T-helper 1 cell (primary cell): ENCODE results near the gene BMP5.

Experiments
- DNase-seq, 5 donors: peaks; one replicate each; pipeline ENCODE4 v3.0.0-alpha.2; 2012 to 2020

Gene BMP5

GRCh38 chr6:55811074-55811473 lies 64.3 kb downstream of the BMP5 start:
- DNase-seq = no peak

DNA sequence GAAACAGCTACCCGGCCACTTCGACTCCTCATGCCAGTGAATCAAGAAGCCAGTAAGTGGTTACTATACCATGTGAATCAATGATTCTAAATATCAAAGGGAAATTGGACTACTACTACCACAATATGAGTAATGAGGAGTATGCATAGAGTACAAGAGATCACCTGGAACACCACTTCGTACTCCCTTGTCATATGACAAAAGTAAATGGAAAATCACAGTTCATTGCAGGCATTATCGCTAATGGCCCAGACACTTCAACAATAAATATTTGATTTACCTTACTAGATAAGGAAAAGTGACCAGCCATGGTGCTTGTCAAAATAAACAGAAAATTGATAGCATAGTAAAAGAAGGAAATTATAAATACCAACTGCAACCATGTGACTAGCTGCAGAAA lies 73.1 kb downstream of the BMP5 start:
- no peak for DNase-seq

DNA sequence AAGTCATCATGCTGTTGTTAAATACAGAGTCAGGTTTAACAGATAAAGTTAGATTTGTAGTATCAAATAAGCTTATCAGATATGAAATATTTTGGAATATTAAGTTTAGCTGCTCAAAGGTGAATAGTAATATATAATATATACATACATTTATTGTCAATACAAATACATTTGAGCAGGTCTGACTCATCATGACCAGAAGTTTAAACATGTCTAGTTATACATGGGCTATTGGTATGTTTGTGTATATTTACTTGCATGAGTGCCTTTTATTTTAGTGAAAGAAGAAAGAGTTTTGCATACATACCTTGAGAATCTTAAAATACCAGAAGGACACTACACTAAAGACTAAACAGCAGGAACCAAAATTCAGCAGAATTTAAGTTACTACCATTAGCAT lies 76.8 kb downstream of the BMP5 start:
- no peak for DNase-seq

GRCh38 chr6:55794136-55794812 lies 81.1 kb downstream of the BMP5 start:
- DNase-seq = no peak

GRCh38 chr6:55785273-55785672 lies 90.1 kb downstream of the BMP5 start:
- DNase-seq = no peak

DNA sequence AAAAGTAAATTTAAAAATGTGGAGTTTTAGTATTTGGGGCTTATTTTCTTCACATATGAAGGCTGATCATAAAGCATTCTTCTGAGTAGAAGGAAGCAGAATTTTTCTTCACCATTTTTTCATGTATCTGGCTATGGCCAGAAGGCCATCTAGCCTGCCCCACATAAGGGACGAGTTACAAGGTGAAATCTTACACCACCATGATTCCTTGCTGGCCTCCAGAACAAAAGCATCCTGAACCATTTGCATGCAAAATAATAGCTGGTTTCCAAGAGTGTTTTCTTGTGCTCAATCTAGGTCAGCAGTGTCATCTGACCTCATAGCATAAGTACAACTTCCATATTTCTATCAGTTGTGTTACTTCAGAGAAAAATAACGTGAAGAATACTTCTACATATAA lies 93.1 kb downstream of the BMP5 start:
- DNase-seq = no peak

DNA sequence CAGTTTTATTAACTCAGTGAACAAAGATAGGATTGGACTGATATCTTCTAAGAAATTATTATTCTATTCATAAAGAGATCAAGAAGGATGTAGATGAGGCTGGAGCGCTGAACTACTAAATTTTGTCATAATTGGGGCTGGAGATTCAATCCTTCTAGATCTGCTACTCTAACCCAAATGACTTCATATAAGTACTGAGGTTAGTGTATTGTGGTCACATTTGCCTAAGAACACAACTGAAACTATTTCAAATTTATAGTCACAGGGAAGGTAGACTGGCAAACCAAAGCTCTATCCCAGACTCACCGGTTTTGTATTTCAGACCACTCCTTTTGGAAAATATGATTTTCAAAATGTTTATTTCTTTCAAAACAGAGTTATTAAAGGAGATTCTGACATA lies 96.7 kb downstream of the BMP5 start:
- no peak for DNase-seq

GRCh38 chr6:55777469-55777868 lies 97.9 kb downstream of the BMP5 start:
- DNase-seq = no peak

DNA sequence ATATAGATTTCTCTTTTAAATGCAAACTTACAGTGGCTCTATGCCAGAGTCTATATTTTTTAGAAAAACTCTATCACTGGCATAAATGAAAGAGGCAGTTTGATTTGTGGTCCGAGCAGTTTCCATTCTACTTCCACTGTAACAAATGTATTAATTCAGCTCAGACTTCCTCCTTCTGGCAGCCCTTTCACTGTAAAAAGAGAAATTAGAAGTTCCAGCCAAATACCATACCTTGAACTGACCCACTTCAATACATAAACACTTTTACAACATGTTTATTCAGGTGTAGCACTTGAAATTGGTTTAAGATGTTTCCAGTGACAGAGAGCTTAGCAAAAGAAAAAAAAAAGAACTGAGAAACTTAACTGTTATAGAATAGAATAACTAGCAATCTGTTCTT lies 99.3 kb downstream of the BMP5 start:
- no peak for DNase-seq

- no peak for DNase-seq
These were observed 100.4 kb downstream of the BMP5 start for GRCh38 chr6:55775029-55775318.

DNA sequence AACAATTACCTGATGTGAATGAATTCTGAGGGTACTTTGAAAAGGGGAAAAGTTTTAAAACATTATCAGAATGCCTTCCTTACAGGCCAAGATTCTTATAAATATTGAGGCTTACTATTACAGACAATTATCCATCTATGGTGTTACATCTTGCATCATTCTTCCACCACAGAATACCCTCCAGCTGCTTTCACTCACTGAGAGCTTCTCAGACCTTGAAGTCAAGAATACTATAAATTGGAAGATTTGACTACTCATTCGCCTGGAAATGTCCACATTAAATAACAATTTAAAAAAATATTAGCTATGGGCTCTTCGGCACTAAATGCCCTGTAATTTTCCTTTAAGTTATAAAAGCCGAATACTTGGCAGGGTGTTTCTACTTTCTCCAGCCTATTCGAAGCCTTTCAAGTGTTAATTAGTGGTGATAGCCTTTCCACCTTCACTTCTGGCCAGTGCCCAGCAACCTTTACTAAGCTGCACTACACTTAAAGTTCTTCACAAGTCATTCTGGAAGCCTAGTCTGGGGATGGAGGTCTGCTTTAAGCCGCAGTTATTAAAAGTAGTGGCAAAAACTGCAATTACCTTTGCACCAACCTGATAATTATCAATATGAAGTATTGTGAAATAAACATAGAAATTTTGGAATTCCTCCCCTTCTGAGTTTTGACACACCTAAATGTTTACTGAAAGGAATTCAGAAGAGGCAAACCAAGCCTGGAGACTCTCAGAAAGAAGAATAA lies 100.9 kb downstream of the BMP5 start:
- DNase-seq = no peak

GRCh38 chr6:55773620-55774216 lies 101.7 kb downstream of the BMP5 start:
- no peak for DNase-seq

DNA sequence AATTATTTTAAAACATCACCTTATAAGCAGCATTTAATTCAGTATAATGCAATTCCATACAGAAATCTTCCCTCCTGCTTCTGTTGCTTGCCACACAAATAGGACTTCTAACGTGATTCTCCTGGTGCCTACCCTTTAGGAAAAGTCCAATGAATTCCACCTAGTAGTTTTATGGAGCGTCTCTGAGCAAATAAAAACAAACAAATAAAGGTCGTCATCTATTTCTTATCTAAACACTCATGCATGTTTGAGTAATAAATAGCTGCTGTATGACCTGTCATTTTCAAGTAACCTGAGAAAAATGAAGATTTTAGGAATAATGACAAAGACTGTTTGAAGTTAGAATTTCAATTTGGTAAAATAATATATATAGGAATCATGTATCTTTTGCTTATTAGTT lies 102.7 kb downstream of the BMP5 start:
- no peak for DNase-seq

GRCh38 chr6:55759536-55759935 lies 115.9 kb downstream of the BMP5 start:
- no peak for DNase-seq

GRCh38 chr6:55758156-55758937 lies 117.0 kb downstream of the BMP5 start:
- no peak for DNase-seq

GRCh38 chr6:55756531-55757031 lies 118.8 kb downstream of the BMP5 start:
- no peak for DNase-seq

GRCh38 chr6:55748880-55749279 lies 126.5 kb downstream of the BMP5 start:
- no peak for DNase-seq

DNA sequence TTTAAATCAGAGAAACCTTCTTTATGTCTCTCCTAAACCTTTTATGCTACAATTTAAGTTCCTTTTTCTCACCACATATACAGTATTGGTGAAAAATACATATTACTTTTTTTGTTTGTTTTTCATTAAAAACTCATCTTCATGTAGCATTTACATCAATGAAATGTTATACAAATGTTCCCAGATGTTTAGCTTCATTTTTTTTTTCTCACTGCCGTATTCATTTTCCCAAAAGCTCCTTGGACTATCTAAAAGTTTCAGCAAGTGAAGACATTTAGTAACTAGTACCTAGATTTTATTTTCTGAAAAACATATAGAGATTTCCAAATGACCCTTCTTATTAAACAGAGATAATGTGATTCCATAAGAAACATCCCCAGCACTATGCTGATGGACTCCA lies 128.9 kb downstream of the BMP5 start:
- no peak for DNase-seq

GRCh38 chr6:55734256-55734655 lies 141.1 kb downstream of the BMP5 start:
- DNase-seq = no peak

- no peak for DNase-seq
These were observed 145.7 kb downstream of the BMP5 start for GRCh38 chr6:55729665-55730064.

DNA sequence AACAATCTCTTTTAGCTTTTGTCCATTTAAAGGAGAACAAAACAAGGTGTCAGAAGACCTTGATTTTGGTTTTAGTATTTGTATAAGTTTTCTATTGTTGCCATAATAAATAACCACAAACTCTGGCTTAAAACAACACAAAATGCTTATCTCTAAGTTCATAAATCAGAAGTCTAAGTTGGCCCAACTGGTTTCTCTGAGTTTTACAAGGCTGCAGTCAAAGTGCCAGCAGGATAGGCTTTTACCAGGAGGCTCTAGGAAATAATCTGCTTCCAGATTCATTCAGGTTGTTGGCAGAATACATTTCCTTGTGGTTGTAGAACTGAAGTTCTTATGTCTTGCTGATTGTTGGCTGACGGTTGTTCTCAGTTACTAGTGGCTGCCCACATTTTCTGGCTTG lies 149.2 kb downstream of the BMP5 start:
- DNase-seq = no peak

DNA sequence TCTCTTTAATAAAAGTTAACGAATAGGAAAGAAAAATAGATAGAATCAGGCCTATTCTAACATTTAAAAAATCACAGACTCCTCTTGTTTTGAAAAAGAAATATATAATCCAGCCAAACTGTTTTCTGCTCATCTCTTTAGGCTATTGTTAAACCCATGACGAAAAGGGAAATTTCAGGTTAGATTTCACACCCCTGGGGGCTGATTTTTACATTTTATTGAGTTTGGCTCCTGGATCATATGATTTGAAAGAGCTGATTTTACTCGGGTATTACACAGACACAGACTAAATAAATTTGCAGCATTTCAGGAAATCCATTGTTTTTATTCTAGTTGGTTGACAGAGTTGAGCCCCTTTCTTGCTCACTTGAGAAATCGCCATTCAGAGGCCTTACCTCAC lies 160.6 kb downstream of the BMP5 start:
- DNase-seq = no peak

DNA sequence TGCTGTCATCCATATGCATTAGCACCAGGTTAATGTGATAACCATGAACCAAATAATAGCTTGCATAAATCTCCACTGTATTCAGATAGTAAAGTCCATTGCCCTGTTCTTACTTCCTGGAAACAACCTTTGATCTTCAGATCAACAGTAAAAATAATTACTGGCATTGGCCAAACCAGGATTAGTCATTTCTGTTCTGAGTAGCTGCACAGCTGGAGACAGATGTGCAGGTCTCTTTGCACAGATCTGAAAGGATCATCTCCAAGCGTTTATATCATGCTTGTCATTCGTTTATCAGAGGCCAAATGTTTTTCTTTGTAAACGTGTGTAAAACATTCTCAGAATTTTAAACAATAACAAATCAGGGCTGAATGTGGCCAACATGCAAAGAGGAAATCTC lies 162.0 kb downstream of the BMP5 start:
- no peak for DNase-seq

- DNase-seq = no peak
These were observed 166.7 kb downstream of the BMP5 start for GRCh38 chr6:55708711-55709110.
